HG03460 (cell line): Measurements from ENCODE around the gene CDCA3.

ENCODE experiments used
- ATAC-seq: cut with Tn5 transposase; IDR thresholded peaks from one replicate; pipeline ENCODE4 v1.9.1; 2021; ENCODE audit not compliant: unreplicated experiment

Gene CDCA3

DNA sequence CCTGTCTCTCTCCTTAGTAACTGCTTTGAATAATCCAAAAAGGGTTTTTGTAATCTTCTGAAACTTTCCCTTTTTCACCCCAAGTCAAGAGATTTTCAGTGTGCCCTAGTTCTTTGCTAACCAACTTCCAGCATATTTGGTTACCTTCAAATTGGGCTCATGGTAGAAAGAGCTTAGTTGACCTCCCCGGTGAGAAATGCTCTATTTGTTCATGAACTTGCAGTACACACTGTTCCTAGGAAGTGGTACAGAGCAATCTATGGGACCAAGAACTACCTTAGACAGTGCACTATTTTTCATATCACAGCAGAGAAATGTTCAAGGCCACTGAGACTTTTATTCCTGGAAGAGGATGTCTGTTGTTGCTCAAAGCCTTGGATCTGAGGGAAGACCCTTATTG, 2.5 kb upstream of the CDCA3 start:
- ATAC-seq = no peak

DNA sequence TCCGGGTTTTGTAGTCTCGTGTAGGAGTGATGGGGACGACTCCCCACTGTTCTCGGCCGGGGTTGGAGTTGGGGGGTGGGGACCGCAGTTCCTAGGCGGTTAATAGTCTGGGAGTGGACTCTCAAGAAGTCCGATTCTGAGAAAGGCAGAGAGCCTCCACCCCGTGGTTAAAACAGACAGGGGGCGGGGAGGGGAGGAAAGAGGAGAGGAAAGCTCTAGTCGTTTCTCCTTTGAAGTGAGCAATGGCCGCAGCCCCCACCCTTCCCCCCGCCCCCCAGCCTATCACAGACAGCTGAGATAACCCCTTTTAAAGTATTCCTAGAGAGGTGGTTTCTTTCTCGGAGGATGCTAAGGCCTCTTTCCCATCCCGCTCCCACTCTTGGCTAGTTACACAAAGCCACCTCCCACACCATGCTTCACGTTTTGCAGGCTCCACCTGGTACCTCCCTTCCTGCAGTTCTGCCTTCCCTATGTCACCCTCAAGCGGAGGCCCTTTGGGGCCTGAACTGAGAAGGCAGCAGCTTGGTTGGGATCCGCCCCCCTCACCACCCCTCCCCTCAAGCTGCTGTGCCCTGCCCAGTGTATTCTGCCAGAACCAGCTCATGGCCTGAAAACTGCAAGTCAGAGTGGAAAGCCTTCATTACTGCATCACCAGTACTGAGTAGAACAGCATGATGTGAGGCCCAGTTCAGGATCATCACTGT, 1.7 kb upstream of the CDCA3 start:
- no peak for ATAC-seq

DNA sequence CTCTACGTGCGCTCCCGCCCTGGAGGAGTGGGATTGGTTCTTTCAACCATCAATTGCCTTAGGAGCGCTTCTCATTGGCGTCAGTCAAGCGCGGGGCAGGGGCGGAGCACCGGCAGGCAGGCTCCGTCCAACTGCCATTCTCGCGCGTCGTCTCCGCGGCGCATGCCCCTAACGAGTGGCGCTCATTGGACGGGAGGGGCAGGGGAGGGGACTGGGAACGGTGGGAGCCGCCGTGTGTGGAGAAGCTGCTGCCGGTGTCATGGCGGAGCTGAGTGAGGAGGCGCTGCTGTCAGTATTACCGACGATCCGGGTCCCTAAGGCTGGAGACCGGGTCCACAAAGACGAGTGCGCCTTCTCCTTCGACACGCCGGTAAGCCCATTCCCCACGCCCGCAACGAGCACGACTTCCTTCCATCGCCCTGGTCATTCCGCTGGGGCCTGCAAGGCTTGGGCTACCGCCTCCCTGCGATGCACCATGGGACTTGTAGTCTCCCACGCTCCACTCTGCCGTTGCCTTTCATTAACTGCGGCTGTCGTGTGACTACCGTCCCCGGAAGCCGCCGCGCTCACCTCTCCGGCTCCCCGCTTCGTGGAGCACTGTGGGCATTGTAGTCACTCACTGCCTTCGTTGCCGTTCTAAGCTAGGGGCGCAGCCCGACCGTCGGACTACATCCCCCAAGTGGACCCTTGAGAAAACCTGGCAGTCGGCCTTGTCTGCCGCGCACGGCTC, 1.0 kb upstream of the CDCA3 start, which contains the start of gene USP5:
TSS of gene USP5 (plus strand) at position 230 of the 730 bp plus-strand sequence. CDS start at position 260, 30 bp downstream.
- ATAC-seq = peak; percentile 69

- no peak for ATAC-seq
These were observed 312 bp downstream of the CDCA3 start for GRCh38 chr12:6850796-6851152.

DNA sequence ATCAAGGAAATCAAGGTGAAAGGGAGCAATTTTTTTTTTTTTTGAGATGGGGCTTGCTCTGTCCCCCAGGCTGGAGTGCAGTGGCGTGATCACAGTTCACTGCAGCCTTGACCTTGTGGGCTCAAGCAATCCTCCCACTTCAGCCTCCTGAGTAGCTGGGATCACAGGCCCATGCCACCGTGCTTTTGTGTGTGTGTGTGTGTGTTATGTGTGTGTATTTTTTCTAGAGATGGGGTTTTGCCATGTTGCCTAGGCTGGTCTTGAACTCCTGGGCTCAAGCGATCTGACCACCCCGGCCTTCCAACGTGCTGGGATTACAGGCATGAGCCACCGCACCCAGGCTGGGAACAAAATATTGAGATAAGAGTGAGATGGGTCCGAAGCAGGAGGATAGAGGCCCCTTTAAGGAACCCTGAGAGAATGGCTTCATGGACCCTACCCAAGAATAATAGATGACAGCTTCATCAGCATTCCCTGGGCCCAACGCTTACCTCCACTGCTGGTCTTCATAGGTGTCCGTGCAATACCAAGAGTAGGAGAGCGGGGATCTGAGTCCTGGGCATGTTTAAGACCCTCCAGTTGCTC, 1.0 kb downstream of the CDCA3 start:
- no peak for ATAC-seq

GRCh38 chr12:6849427-6849826, 1.7 kb downstream of the CDCA3 start:
- no peak for ATAC-seq

GRCh38 chr12:6847676-6848075, 3.4 kb downstream of the CDCA3 start:
- no peak for ATAC-seq

DNA sequence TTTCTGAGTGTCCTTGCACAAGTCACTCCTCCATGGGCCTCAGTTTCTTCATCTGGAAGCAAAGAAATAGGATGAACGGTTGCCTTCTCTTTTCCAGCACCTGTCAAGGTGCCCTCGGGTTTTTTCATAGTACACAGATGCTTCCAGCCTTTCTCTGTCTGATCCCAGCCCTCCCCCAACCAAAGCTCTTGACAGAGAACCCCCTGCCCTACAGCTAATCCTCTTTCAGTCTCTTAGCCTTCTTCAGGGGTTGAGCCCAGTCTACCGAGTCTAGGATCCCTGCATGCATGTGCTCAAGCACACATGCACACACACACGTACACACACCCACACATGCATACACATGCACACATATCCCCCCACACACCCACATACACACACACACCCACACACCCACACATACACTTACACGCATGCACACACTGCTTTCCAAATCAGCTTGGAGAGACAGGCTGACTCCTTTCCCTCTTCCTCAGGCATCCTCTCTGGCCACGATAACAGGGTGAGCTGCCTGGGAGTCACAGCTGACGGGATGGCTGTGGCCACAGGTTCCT, 4.7 kb downstream of the CDCA3 start:
- no peak for ATAC-seq

DNA sequence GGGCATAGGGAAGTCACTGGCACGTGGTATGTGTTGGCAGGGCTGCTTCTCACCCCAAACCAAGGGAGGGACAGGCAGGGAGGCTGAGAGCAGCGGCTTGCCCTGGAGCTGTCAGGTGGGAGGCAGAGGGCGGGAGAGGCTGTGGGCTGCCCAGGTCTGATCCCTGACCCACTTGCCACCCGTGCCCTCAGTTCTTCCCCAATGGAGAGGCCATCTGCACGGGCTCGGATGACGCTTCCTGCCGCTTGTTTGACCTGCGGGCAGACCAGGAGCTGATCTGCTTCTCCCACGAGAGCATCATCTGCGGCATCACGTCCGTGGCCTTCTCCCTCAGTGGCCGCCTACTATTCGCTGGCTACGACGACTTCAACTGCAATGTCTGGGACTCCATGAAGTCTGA, 5.7 kb downstream of the CDCA3 start:
- ATAC-seq = no peak

DNA sequence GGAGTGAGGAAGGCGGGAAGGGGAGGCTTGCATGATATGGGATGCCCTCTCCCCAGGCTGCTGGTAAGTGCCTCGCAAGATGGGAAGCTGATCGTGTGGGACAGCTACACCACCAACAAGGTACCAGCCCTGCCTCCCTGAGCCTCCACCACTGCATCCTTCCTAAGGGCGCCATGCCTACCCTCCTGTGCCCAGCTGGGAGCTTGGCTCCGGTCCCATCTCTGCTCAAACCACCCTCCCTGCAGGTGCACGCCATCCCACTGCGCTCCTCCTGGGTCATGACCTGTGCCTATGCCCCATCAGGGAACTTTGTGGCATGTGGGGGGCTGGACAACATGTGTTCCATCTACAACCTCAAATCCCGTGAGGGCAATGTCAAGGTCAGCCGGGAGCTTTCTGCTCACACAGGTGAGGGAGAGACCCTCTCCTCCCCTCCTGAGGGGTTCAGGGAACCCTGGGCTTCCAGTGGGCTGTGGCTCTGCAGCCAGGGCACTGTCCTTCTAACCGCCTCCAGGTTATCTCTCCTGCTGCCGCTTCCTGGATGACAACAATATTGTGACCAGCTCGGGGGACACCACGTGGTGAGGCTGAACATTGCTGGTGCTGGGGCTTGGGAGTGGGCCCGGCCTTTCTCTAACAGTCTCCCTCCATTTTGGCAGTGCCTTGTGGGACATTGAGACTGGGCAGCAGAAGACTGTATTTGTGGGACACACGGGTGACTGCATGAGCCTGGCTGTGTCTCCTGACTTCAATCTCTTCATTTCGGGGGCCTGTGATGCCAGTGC, 7.8 kb downstream of the CDCA3 start:
- ATAC-seq = no peak

- ATAC-seq = no peak
These were observed 9.0 kb downstream of the CDCA3 start for GRCh38 chr12:6842075-6842474.

GRCh38 chr12:6840761-6841515, 10.1 kb downstream of the CDCA3 start, which contains the start of gene GNB3:
Gene GNB3 (plus strand): TSS chr12:6840925. CDS start chr12:6841288, 363 bp downstream.
- no peak for ATAC-seq

DNA sequence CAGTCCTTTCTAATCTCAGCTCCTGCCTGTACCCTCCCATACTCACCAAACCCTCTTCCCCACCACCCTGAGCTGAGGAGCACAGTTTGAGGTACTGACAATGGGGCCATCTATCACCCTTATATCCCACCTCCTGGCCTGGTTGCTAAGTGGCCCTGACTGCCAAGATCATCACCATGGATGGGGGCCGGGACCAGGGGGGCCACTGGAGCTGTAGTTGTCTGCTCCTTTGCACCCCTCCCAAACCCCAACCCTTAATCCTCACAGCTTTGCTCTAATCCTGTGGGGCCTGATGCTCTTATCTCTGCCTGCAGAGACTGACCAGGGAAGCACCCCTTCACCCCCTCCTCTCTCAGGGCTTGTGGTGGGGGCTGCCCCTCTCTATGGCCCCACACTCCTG, 10.8 kb downstream of the CDCA3 start:
- ATAC-seq = no peak

DNA sequence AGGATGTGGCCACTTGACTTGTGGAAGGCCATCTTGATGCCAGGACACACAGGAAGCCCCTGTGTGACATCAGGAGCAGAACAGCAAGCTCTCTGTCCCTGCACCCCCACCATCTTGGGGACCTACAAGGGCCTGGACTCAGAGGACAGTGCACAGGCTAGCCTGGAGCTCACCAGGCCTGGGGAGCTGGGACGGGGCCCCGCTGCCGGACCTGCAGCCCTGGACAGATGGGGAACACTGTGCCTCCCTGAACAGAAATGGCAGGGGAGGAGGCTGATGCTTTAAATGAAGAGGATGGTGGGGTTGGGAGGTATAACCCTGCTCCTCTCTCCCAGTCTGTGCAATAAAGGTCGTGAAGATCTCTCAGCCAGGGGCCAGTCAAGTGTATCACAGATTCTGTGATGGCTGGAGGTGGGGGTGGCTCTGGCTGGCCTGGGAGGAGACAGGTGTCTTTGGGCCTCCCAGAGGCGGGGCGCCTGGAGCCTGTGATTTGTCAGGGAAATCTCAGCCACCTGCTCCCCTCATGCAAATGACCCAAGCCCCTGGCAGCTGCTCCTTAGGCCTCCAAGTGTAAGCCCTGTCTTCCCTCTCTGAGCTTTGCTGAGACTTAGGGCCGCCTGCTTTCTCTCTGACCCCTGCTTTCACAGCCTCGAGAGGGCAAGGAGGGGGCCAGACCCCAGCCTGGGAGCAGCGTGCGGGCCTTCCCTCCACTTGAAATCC, 11.4 kb downstream of the CDCA3 start:
- no peak for ATAC-seq

DNA sequence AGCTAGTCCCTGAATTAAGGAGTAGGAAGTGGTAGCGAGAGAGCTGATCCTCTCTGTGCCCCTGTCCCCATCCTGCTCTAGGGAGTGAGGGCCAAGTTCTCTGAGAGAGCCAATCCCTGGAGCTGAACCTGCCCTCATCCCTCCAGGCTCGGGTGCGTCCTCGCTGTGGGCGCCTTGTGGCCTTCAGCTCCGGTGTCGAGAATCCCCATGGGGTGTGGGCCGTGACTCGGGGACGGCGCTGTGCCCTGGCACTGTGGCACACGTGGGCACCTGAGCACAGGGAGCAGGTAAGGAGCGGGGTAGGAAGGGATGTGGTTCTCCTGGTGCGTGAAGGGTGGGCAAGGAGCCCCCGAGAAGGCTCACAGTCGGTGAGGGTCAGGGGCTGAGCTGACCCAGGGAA, 12.2 kb downstream of the CDCA3 start:
- ATAC-seq = no peak

- no peak for ATAC-seq
These were observed 13.6 kb downstream of the CDCA3 start for GRCh38 chr12:6837370-6838060.

- ATAC-seq = no peak
These were observed 14.2 kb downstream of the CDCA3 start for GRCh38 chr12:6836851-6837250.

DNA sequence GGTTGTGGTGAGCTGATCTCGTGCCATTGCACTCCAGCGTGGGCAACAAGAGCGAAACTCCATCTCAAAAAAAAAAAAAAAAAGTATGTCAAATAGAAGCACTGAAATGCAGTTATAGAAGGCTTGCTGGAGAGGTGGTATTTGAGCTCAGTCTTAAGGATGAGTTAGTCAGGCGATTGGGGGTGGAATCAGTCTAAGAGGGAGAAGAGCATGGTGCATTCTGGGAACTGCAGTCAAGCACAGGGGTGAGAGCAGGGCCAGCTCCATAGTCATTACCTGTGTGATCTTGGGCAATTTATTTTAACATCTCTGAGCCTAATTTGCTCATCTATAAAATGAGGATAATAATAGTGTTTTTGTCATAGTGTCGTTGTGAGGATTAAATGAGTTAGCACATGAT, 16.2 kb downstream of the CDCA3 start:
- no peak for ATAC-seq

DNA sequence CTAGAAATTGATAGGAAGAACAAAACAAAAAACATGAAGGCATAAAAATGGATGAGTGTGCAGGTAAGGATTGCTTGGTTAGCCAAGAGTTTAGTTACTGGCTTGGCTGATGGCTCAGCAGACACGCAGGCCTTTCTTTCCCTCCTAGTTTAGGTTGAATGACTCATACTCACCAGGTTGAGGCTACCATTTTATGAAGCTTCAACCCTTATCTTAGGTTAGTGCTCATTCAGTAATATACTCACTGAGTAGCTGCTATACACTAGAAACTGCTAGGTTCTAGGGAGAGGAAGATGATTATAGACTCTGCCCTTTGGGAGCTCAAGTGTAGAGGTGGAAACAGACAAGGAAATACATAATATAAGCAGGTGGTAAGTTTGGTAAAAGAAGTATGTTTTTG, 16.8 kb downstream of the CDCA3 start:
- no peak for ATAC-seq
